D341Med (cell line): ENCODE results near the gene ARID3B.
"Not testable (repeated sequence)": the region's sequence is repeated elsewhere in the genome, so short reads cannot be mapped to it uniquely, and the experiment has no call there.

Experiments
- DNase-seq: peaks from one replicate; pipeline ENCODE4 v3.0.0; 2012; ENCODE audit warnings: low spot score

Gene ARID3B

GRCh38 chr15:74537736-74538135 lies 3.3 kb upstream of the ARID3B start:
- no peak for DNase-seq

DNA sequence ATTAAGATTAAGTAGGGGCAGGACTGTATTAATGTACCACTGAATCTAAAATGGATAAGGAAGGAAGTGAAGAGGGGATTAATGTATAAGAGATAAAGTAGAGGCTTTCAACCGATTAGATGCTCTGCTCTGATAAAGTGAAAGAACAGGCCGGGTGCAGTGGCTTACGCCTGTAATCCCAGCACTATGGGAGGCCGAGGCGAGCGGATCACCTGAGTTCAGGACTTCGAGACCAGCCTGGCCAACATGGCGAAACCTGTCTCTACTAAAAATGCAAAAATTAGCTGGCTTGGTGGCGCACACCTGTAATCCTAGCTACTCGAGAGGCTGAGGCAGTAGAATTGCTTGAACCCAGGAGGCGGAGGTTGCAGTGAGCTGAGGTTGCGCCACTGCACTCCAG lies 1.5 kb upstream of the ARID3B start:
- DNase-seq: not testable (repeated sequence)

DNA sequence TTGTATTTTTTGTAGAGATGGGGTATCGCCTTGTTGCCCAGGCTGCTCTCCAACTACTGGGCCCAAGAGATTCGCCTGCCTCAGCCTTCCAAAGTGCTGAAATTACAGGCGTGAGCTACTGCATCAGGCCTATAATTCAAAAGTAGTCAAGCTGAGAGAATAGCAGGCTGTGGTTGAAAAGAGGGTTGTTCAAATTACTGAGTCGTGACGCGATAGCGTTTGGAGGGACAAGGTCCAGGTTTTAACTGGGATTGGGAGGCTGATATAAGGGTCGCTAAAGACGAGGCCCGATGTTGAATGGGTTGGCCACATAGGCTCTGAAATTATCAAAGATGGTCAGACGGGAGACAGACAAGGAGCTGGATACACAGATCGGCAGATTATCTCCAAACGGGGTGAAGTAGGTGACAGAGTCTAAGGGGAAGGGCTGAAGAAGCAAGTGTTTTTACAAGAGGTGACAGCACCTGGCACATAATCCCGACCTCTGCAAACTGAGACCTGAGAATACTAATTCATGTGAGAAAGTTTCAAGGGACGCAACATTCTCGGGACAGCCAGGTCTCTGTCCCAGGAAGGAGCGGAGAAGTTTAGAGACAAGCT lies 759 bp upstream of the ARID3B start:
- DNase-seq: no peak

- no peak for DNase-seq
Measured at GRCh38 chr15:74541494-74542165, 610 bp downstream of the ARID3B start.

DNA sequence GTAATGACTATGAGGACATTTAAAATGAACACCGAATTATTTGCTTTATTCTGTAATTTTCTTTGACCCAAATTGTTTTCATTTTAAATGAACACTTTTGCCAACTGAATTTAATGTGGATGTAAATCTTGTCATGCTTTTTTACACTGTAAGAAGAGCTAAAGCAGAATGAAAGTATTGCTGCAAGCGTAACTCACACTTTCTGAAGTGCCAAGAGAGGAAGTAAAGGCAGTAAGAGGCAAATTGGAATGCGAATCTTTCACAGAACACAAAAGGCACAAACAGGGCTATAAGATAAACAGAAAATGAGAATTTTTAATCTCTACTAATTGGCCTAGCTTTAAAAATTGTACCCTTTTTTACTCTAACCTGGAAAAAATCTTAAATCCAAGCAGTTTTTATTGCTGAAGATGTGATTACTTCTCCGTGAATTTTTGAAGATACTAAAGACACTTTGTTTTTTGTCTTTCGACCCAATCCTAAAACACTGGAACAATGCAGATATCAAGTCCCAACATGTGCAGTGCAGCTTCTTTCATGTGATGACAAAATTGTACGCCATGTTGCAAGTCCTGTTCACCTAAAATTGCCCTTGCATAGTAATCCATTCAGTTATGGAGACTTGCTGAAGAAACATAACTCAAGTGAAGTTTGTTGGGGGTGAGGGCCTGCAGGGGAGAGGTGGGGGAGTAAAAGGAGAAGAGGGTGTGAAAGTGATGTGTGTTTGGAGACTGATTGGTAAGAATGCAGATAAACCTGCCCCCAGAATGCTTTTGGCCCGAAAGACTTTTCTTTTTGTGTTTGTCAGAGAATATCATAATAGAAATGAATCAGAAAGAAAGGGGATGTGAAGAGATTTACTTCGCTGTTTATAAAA lies 1.4 kb downstream of the ARID3B start:
- no peak for DNase-seq

- no peak for DNase-seq
Measured at GRCh38 chr15:74543043-74543422, 2.0 kb downstream of the ARID3B start.

- DNase-seq: no peak
Measured at GRCh38 chr15:74543583-74543982, 2.6 kb downstream of the ARID3B start.

DNA sequence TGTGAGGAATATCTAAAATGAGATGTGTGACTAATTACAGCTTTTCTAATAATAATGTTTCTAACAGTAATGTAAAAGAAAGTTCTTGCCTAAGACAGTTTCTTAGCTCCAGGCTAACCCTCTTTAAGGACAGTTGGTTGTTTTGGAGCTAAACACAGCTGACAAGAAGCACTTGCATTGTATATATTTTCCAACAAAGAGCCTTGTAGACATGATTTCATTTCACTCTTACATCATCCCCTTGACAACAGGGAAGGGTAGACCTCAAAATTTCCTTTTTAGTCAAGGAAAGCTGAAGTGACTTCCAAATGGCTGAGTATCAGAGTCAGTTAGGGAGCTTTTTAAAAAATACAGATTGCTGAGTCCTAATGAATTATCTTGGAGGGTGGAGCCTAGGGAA lies 4.1 kb downstream of the ARID3B start:
- no peak for DNase-seq

DNA sequence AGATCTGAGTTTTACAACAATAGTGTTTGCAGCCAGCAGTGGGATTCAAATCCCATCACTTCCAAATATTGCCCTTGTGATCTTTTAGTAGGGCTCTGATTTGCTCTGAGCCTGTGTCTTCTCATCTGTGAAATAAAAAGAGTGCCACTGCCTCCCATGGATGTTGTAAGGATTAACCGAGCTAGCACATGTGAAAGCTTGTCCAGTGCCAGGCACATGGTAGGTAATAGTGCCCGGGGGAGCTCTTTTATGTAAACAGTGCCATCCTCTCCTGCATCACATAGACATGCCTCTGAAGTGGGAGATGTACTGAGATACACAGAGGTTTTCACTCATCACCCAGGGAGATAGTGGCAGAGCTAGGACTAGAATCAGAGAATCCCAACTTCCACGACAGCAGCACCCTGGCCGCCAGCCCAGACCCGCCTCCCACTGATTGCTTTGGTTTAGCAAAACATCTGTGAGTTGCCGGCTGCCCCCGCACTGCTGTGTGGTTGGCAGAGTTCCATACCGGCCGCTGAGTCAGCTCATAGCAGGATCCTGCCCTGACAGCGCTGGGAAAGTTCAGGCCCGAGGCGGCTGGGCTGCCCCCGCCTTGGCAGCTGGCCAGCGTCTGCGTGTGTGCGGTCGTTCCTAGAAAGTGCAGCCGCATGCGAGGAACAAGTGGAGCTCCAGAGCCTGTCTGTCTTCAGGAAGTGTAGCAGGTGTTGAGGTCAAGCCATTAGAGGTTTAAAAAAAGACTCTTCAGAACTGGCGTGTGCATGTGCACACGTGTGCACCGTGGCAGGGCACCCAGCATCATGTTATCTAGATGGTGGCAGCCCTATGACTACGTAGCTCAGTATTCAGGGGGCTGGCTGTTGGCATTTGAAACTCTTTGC lies 5.0 kb downstream of the ARID3B start:
- DNase-seq: peak; percentile 94

GRCh38 chr15:74547616-74548015 lies 6.6 kb downstream of the ARID3B start:
- no peak for DNase-seq

DNA sequence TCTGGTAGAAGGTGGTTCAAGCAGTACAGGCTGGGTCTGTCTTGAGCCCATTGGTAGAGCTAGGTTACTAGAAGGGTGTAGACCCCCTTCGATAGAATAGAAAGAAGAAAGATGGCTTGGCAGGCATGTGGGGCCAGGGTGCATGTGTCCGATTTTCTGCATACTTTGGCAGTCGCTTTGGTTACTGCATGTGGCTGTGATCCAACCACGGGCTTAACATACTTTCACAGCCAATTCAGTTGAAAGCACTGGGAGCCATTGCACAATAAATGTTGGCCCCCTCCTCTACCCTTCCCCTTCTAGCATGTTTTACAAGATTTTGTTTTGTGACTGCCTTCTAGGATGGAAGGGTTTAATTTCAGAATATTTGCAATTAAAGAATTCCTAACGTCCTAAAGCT lies 7.2 kb downstream of the ARID3B start:
- no peak for DNase-seq

- no peak for DNase-seq
Measured at GRCh38 chr15:74549816-74550215, 8.8 kb downstream of the ARID3B start.

DNA sequence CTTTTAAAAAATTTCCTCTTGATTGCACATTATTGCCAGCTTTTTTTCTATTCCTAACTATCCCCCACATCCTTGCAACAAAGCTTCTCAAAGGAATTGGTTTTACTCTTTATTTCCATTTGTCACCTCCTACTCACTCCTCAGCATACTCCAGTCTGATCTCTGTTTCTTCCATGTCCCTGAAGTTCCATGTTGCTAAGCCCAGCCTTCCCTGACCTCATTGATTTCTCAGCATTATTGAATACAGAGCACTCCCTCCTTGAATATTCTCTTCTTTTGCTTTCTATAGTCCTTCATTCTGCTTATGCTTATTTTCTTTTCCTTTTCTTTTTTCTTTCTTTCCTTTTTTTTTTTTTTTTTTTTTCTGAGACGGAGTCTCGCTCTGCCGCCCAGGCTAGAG lies 10.7 kb downstream of the ARID3B start:
- no peak for DNase-seq

DNA sequence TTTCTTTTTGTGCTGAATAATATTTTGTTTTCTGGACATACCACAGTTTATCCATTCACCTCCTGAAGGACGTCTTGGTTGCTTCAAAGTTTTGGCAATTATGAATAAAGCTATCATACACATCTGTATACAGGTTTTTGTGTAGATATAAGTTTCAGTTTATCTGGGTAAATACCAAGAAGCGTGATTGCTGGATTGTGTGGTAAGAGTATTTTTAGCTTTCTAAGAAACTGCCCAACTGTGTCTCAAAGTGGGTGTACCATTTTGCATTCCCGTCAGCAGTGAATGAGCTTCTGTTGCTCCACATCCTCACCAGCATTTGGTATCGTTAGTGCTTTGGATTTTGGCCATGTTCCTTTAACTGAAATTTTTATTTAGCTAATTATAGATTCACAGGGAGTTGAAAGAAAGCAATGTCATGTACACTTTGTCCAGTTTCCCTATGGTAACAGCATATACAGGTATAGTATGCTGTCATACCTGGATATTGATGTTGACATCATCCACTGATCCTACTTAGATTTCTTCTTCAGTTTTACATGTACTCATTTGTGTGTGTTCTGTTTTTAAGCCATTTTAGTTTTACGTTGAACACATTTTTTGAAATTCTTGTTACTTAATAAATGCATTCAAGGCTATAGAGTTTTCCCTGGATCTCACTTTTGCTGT lies 11.9 kb downstream of the ARID3B start:
- DNase-seq: no peak

DNA sequence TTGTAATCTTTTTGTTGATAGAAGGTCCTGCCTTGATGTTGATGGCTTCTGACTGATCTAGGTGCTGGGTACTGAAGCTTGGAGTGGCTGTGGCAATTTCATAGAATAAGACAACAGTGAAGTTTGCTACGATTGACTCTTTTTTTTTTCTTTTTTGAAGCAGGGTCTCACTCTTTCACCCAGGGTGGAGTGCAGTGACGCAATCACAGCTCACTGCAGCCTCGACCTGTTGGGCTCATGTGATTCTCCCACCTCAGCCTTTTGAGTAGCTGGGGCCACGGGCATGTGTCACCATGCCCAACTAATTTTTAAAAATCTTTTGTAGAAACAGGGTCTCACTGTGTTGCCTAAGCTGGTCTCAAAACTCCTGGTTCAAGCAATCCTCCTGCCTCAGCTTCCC lies 14.2 kb downstream of the ARID3B start:
- DNase-seq: no peak

- no peak for DNase-seq
Measured at GRCh38 chr15:74558706-74559105, 17.7 kb downstream of the ARID3B start.

DNA sequence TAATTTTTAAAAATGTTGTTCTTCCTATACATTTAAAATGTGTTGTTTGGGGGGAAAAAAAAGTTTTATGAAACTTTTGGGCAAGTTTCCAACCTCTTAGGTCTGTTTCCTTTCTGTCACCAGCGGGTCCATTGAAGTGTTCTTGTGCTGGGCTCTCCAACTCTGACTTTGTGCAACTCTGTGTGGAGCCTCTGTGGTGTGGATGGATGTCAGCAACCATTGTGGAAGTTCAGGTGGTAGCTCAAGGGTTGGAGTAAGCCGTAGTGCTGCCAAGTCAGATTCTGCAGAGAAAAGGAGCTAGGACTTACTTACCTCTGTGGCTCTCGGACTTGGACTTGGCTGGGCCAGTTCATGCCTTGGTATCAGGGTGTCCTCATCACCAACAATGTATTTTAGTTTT lies 22.4 kb downstream of the ARID3B start:
- no peak for DNase-seq

- no peak for DNase-seq
Measured at GRCh38 chr15:74564182-74564581, 23.2 kb downstream of the ARID3B start.

- no peak for DNase-seq
Measured at GRCh38 chr15:74565381-74566085, 24.5 kb downstream of the ARID3B start.

DNA sequence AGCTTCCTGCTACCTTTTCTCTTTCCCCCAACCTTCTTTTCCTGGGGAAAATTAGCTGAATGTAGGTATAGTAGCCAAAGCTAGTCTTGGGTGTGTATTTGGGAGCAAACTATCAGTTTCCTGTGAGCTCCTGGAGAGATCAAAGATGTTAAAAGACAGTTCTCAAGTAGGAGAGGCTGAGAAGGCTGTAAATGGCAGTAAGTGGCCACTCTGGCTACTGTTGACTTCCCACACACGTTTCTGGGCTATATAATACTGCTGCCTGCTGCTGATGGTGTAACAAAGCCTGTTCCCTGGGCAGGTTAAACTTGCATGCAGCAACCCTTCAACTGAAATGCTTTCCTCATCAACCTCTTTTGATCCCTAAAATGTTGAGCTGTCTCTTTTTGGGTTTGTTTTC lies 27.6 kb downstream of the ARID3B start:
- DNase-seq: no peak

DNA sequence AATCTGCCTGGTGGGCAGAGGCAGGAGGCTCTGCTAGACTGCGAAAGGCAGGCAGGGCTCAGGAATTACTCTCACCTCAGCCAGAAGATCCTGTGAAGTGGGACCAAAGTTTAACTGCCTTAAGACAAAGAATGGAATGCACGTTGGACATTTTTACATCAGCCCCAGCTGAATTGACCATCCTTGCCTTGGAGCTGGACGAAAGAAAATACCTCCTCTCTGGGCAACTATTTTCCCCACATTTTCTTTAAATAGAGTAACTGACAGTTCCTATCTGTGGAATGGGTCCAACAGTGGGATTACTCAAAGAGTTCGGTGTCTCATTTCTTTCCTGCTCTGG lies 28.7 kb downstream of the ARID3B start:
- no peak for DNase-seq
